ENCODE results near the gene GSTA4.
A peak's percentile ranks its signal among the peaks of the same experiment; 100 is the strongest.
"Not testable (repeated sequence)": the region's sequence is repeated elsewhere in the genome, so short reads cannot be mapped to it uniquely, and the experiment has no call there.

Gene GSTA4

GRCh38 chr6:53011979-53012378 is 16.9 kb upstream of the GSTA4 start:
- no peak for DNase-seq

- DNase-seq, result no peak
These were observed 15.4 kb upstream of the GSTA4 start for GRCh38 chr6:53010504-53010903.

GRCh38 chr6:53009511-53009910 is 14.4 kb upstream of the GSTA4 start:
- DNase-seq, result no peak

- no peak for DNase-seq
These were observed 14.0 kb upstream of the GSTA4 start for GRCh38 chr6:53009056-53009455.

- not testable (repeated sequence) for DNase-seq
These were observed 13.2 kb upstream of the GSTA4 start for GRCh38 chr6:53008192-53008687.

- no peak for DNase-seq
These were observed 10.7 kb upstream of the GSTA4 start for GRCh38 chr6:53005663-53006250.

GRCh38 chr6:52999456-52999855 is 4.4 kb upstream of the GSTA4 start:
- DNase-seq, result no peak

- no peak for DNase-seq
These were observed 3.5 kb upstream of the GSTA4 start for GRCh38 chr6:52998603-52999002.

GRCh38 chr6:52995913-52996645 is 995 bp upstream of the GSTA4 start:
- peak in 1 of 2 experiments; percentile 38 for DNase-seq

GRCh38 chr6:52994839-52995088 is 320 bp downstream of the GSTA4 start:
- DNase-seq, result no peak

GRCh38 chr6:52994031-52994838 is 849 bp downstream of the GSTA4 start:
- DNase-seq, result no peak

GRCh38 chr6:52992980-52993920 is 1.8 kb downstream of the GSTA4 start:
- no peak for DNase-seq

- no peak for DNase-seq
These were observed 4.7 kb downstream of the GSTA4 start for GRCh38 chr6:52990342-52990741.

GRCh38 chr6:52985228-52985627 is 9.9 kb downstream of the GSTA4 start:
- DNase-seq, result no peak

- no peak for DNase-seq
These were observed 10.8 kb downstream of the GSTA4 start for GRCh38 chr6:52984247-52984646.

GRCh38 chr6:52983159-52983848 is 11.8 kb downstream of the GSTA4 start:
- no peak for DNase-seq

- no peak for DNase-seq
These were observed 12.4 kb downstream of the GSTA4 start for GRCh38 chr6:52982680-52983079.

- no peak for DNase-seq
These were observed 13.7 kb downstream of the GSTA4 start for GRCh38 chr6:52981222-52981900.

- no peak for DNase-seq
These were observed 18.5 kb downstream of the GSTA4 start for GRCh38 chr6:52976591-52977035.

GRCh38 chr6:52976149-52976548 is 18.9 kb downstream of the GSTA4 start:
- DNase-seq, result no peak

GRCh38 chr6:52975580-52975979 is 19.5 kb downstream of the GSTA4 start:
- DNase-seq, result no peak

- DNase-seq, result no peak
These were observed 22.1 kb downstream of the GSTA4 start for GRCh38 chr6:52972989-52973388.

Data from SW 1271 (cell line).